Natural killer cell treated with Interleukin-12 subunit alpha and Interleukin-12 subunit beta and Interleukin-15 and Interleukin-18, amount 100 ng/mL, for 72 hours (primary cell): ENCODE data around the gene SPATA31A5. TPM values are rescaled to one million over a fixed set of nuclear protein-coding genes. Genes with fewer than 3 reads are reported as not detected.
"Not testable (repeated sequence)": the region's sequence is repeated elsewhere in the genome, so short reads cannot be mapped to it uniquely, and the experiment has no call there.

Experiments
- ATAC-seq, 2 donors: fragments of 150-1000 bp; cut with Tn5 transposase in 1 of 2; sonication (Bioruptor Pico), chemical (Tn5 transposase) in 1 of 2; 2 replicates each; pipeline ENCODE4 v1.10.0; 2021
- DNase-seq: peaks from one replicate; pipeline ENCODE4 v3.0.0; 2022; ENCODE audit warnings: low spot score
- H3K27ac Mint-ChIP-seq, 2 donors: 1 replicate in 1 of 2; 2 replicates in 1 of 2; pipeline ENCODE4 v1.8.0; 2022; ENCODE audit warnings: mixed read lengths in 2 of 2, mild to moderate bottlenecking in 1 of 2, moderate library complexity in 1 of 2
- H3K27me3 Mint-ChIP-seq, 2 donors: 1 replicate in 1 of 2; 2 replicates in 1 of 2; pipeline ENCODE4 v1.8.0; 2022; ENCODE audit warnings: mixed read lengths in 2 of 2
- H3K36me3 Mint-ChIP-seq: one replicate; pipeline ENCODE4 v1.8.0; 2022; ENCODE audit warnings: mixed read lengths
- H3K4me1 Mint-ChIP-seq, 2 donors: 1 replicate in 1 of 2; 2 replicates in 1 of 2; pipeline ENCODE4 v1.8.0; 2022; ENCODE audit warnings: low read depth in 2 of 2, mixed read lengths in 2 of 2, mild to moderate bottlenecking in 1 of 2
- H3K4me3 Mint-ChIP-seq: one replicate; pipeline ENCODE4 v1.8.0; 2022; ENCODE audit warnings: mixed read lengths
- H3K9me3 Mint-ChIP-seq: 2 replicates; pipeline ENCODE4 v1.8.0; 2022; ENCODE audit warnings: mixed read lengths
- total RNA-seq, 2 donors: library from RNA; stranded (reverse); gene quantifications; one replicate each; pipeline ENCODE4 v1.2.3, GENCODE V29; 2022

The SPATA31A5 gene
- not detected for total RNA-seq

DNA sequence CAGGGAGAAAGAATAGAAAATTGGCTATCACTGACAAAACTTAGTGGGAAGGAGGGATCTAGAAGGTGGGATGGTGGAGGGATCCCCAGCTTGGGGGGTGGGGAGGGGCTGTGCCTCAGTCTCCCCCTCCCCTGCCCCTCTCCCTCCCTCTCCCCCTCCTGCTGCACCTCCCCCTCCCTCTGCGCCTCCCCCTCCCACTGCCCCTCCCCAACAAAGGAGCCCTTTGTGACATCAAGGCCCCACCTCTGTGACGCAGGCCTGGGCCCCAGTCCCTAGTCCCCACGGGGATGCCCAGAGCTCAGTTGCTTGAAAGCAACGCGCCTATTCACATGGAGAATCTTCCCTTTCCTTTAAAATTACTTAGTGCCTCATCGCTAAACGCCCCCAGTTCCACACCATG, at the start of gene SPATA31A5:
Gene SPATA31A5 (plus strand): TSS at position 301 of the 400 bp plus-strand sequence. CDS start 29 bp downstream, at position 330.
- H3K4me3 Mint-ChIP-seq, H3K36me3 Mint-ChIP-seq, H3K4me1 Mint-ChIP-seq, H3K27me3 Mint-ChIP-seq, DNase-seq, H3K27ac Mint-ChIP-seq, H3K9me3 Mint-ChIP-seq, ATAC-seq: not testable (repeated sequence)

GRCh38 chr9:60962990-60963350, 48.8 kb downstream of the SPATA31A5 start:
- not testable (repeated sequence) for H3K4me3 Mint-ChIP-seq, H3K4me1 Mint-ChIP-seq, H3K27ac Mint-ChIP-seq, DNase-seq, H3K36me3 Mint-ChIP-seq, ATAC-seq, H3K27me3 Mint-ChIP-seq, H3K9me3 Mint-ChIP-seq

DNA sequence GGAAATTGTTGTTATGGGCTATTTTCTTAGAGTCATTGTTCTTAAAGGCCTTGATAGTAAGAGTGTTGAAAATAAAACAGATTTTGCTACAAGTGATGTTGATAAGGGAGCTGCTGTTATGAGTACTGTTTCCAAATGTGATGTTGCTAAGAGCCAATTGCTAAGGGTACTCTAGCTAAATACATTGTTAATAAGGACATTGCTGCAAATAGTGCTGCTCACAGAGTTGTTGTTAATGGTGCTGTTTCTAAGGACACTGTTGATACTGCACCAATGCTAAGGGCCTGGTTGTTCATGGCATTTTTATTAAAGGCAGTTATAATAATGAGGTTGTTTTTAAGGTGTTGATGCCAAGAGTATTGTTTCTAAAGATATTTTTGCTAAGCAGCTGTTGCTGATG, 52.2 kb downstream of the SPATA31A5 start:
- not testable (repeated sequence) for H3K9me3 Mint-ChIP-seq, DNase-seq, H3K27ac Mint-ChIP-seq, H3K4me3 Mint-ChIP-seq, ATAC-seq, H3K36me3 Mint-ChIP-seq, H3K4me1 Mint-ChIP-seq, H3K27me3 Mint-ChIP-seq
